SU-DHL-6 (cell line): Measurements from ENCODE around the gene FER1L5.

Experiments used
- H2AFZ ChIP-seq: fragments of 200-600 bp; sonication (generic); 2 replicates; pipeline ENCODE4 v1.6.1; 2014; ENCODE audit warnings: low read depth, mild to moderate bottlenecking, moderate library complexity, mixed read lengths, antibody characterized with exemption, low read length; ENCODE audit not compliant: severe bottlenecking
- H3F3A ChIP-seq: fragments of 200-600 bp; shearing (Covaris generic); 2 replicates; pipeline ENCODE4 v1.6.0; 2016; ENCODE audit warnings: antibody characterized with exemption, mild to moderate bottlenecking; ENCODE audit not compliant: insufficient read depth
- H3K27ac ChIP-seq: fragments of 200-600 bp; sonication (generic); 2 replicates; pipeline ENCODE4 v1.5.1; 2016; ENCODE audit warnings: low read depth, mild to moderate bottlenecking, low read length, moderate library complexity, mixed read lengths
- H3K27me3 ChIP-seq: fragments of 200-600 bp; sonication (generic), shearing (Covaris generic); 2 replicates; pipeline ENCODE4 v1.6.0; 2014; ENCODE audit warnings: mild to moderate bottlenecking, low read length
- H3K36me3 ChIP-seq: fragments of 200-600 bp; sonication (generic); 2 replicates; pipeline ENCODE4 v1.6.1; 2014; ENCODE audit warnings: mild to moderate bottlenecking, low read length, mixed read lengths
- H3K4me2 ChIP-seq: fragments of 300-600, 200-600 bp; shearing (Covaris generic), sonication (generic); 2 replicates; pipeline ENCODE4 v1.6.0; 2014; ENCODE audit warnings: low read length, low read depth, mild to moderate bottlenecking; ENCODE audit not compliant: poor library complexity, severe bottlenecking
- H3K4me3 ChIP-seq: fragments of 200-600 bp; sonication (generic); 2 replicates; pipeline ENCODE4 v1.5.1; 2014; ENCODE audit warnings: antibody characterized with exemption, low read length, mild to moderate bottlenecking, mixed read lengths; ENCODE audit not compliant: insufficient read depth, poor library complexity, severe bottlenecking
- H3K79me2 ChIP-seq: fragments of 200-600 bp; sonication (generic); 2 replicates; pipeline ENCODE4 v1.6.1; 2014; ENCODE audit warnings: mild to moderate bottlenecking, low read length, moderate library complexity; ENCODE audit not compliant: insufficient read depth
- H3K9ac ChIP-seq: fragments of 200-600 bp; sonication (generic); 2 replicates; pipeline ENCODE4 v1.7.0; 2014; ENCODE audit warnings: mild to moderate bottlenecking, low read length
- H3K9me2 ChIP-seq: fragments of 200-600 bp; sonication (generic); replicated peaks from 2 replicates; pipeline ENCODE4 v1.6.1; 2014; ENCODE audit warnings: low read length; ENCODE audit not compliant: insufficient read depth
- H3K9me3 ChIP-seq: fragments of 200-600 bp; sonication (generic); 2 replicates; pipeline ENCODE4 v1.6.1; 2014; ENCODE audit warnings: low read length, mixed read lengths; ENCODE audit not compliant: insufficient read depth
- H4K20me1 ChIP-seq: fragments of 200-600 bp; sonication (generic); 2 replicates; pipeline ENCODE4 v1.6.1; 2014; ENCODE audit warnings: low read depth, mild to moderate bottlenecking, antibody characterized with exemption, low read length, moderate library complexity, mixed read lengths
- CTCF ChIP-seq: fragments of 200-600 bp; sonication (generic); IDR thresholded peaks from one replicate; pipeline ENCODE4 v1.5.1; 2017; ENCODE audit warnings: antibody characterized with exemption, mild to moderate bottlenecking, low read length, moderate library complexity; ENCODE audit not compliant: insufficient read depth, poor library complexity, severe bottlenecking
- EZH2phosphoT487 ChIP-seq: fragments of 200-600 bp; sonication (generic), shearing (Covaris generic); conservative IDR thresholded peaks from 2 replicates; pipeline ENCODE4 v1.6.1; 2018; ENCODE audit warnings: mild to moderate bottlenecking, antibody characterized with exemption, low read length, moderate library complexity, mixed read lengths

The FER1L5 gene

GRCh38 chr2:96642564-96643360, at the start of gene FER1L5:
FER1L5 (plus strand) TSS chr2:96642764; CDS start chr2:96642837, 73 bp downstream.
- no peaks in the 10 kb centered on the region for H3K36me3 ChIP-seq
- H4K20me1 ChIP-seq: no peaks in the 10 kb centered on the region
- no peak within 1 kb of the TSS for H3K4me3 ChIP-seq
- H2AFZ ChIP-seq: no peak within 1 kb of the TSS
- no peak for TF ChIP-seq EZH2phosphoT487
- no peak for TF ChIP-seq CTCF
- no peaks in the 10 kb centered on the region for H3K9me3 ChIP-seq
- H3K4me2 ChIP-seq: no peak within 1 kb of the TSS
- no peaks in the 10 kb centered on the region for H3F3A ChIP-seq
- H3K79me2 ChIP-seq: peaks cover under 1% of the 10 kb centered on the region; the same call in 1 of the 2 replicates
- H3K27ac ChIP-seq: no peak within 1 kb of the TSS
- no peak within 1 kb of the TSS for H3K9ac ChIP-seq
- H3K27me3 ChIP-seq: no peaks in the 10 kb centered on the region
- H3K9me2 ChIP-seq: no peaks in the 10 kb centered on the region

GRCh38 chr2:96594282-96594681, 48.3 kb upstream of the FER1L5 start:
- Histone ChIP-seq H3K4me2 (no peak overlapping the region), H3F3A (no peaks in the 10 kb centered on the region), H3K27ac (no peak overlapping the region), H3K9me3 (no peaks in the 10 kb centered on the region), H3K79me2 (no peaks in the 10 kb centered on the region), H4K20me1 (no peaks in the 10 kb centered on the region), H3K4me3 (no peak overlapping the region), H3K9me2 (no peaks in the 10 kb centered on the region), H3K36me3 (peaks cover 9% of the 10 kb centered on the region), H2AFZ (no peak overlapping the region), H3K9ac (no peak overlapping the region), H3K27me3 (no peaks in the 10 kb centered on the region)
- TF ChIP-seq CTCF: no peak
- no peak for TF ChIP-seq EZH2phosphoT487

- Histone ChIP-seq H3K9ac (no peak overlapping the region), H3K9me2 (no peaks in the 10 kb centered on the region)
Observed at GRCh38 chr2:96594691-96595152, 47.8 kb upstream of the FER1L5 start.

More at GRCh38 chr2:96594691-96595152, 47.8 kb upstream of the FER1L5 start:
- Histone ChIP-seq H3K27ac (no peak overlapping the region), H3K27me3 (no peaks in the 10 kb centered on the region), H3F3A (no peaks in the 10 kb centered on the region), H3K4me2 (no peak overlapping the region), H3K36me3 (peaks cover 13% of the 10 kb centered on the region), H2AFZ (no peak overlapping the region), H4K20me1 (no peaks in the 10 kb centered on the region), H3K4me3 (no peak overlapping the region), H3K9me3 (no peaks in the 10 kb centered on the region), H3K79me2 (no peaks in the 10 kb centered on the region)
- TF ChIP-seq EZH2phosphoT487 (no peak), CTCF (no peak)
